Tibial nerve (tissue), 4 donors: ENCODE measurements around the gene MOB2. TPM values are rescaled to one million over a fixed set of nuclear protein-coding genes. Genes with fewer than 3 reads are reported as not detected.

ENCODE experiments used
- DNase-seq, 2 donors: peaks; one replicate each; pipeline ENCODE4 v3.0.0-alpha.2; 2019; ENCODE audit warnings: low spot score in 2 of 2
- H3K27ac ChIP-seq, 4 donors: fragments of 200-600 bp; sonication (generic) in 3 of 4; one replicate each; pipeline ENCODE4 v1.5.1; 2017 to 2019; ENCODE audit warnings: mild to moderate bottlenecking in 1 of 4
- H3K27me3 ChIP-seq, 2 donors: fragments of 200-600 bp; sonication (generic) in 1 of 2; one replicate each; pipeline versions ENCODE4 v1.5.1 to v1.6.0; 2017 to 2019
- H3K36me3 ChIP-seq, 3 donors: fragments of 200-600 bp; sonication (generic); one replicate each; pipeline ENCODE4 v1.5.1; 2018 to 2019
- H3K4me1 ChIP-seq, 4 donors: fragments of 200-600 bp; sonication (generic) in 3 of 4; one replicate each; pipeline ENCODE4 v1.5.1; 2017 to 2019
- H3K4me3 ChIP-seq, 4 donors: fragments of 200-600 bp; sonication (generic) in 3 of 4; one replicate each; pipeline ENCODE4 v1.5.1; 2017 to 2019; ENCODE audit warnings: mild to moderate bottlenecking in 1 of 4, moderate library complexity in 1 of 4
- H3K9me3 ChIP-seq, 4 donors: fragments of 200-600 bp; sonication (generic) in 3 of 4; one replicate each; pipeline ENCODE4 v1.5.1; 2017 to 2019
- CTCF ChIP-seq, 5 experiments: fragments of 200-600 bp in 3 of 5; fragments of 450-650 bp in 2 of 5; sonication (generic) in 3 of 5; IDR thresholded peaks; one replicate each; pipeline ENCODE4 v1.5.1; 2016 to 2019; ENCODE audit warnings: antibody characterized with exemption in 5 of 5, mild to moderate bottlenecking in 3 of 5, moderate library complexity in 2 of 5
- EP300 ChIP-seq, 2 donors: sonication (generic); formaldehyde crosslinking; IDR thresholded peaks; one replicate each; pipeline ENCODE4 v1.6.1; 2017; ENCODE audit warnings: antibody characterized with exemption in 2 of 2, mild to moderate bottlenecking in 1 of 2
- POLR2A ChIP-seq, 2 donors: fragments of 450-650 bp; IDR thresholded peaks; one replicate each; pipeline ENCODE4 v1.6.1; 2017; ENCODE audit warnings: antibody characterized with exemption in 2 of 2, mild to moderate bottlenecking in 2 of 2, moderate library complexity in 2 of 2
- WGBS, 2 donors: methylation state at CpG; one replicate each; pipeline ENCODE4 v1.1.5; 2018; 5-methylcytosine and 5-hydroxymethylcytosine counted together
- total RNA-seq, 4 donors: library from RNA; depleted of rRNA; stranded (reverse); fragments of >200 nt; gene quantifications; one replicate each; pipeline ENCODE4 v1.1.0, GENCODE V29; 2016

Gene MOB2
- total RNA-seq, 4 donors from 2014 or later, result 42.3 to 55.1 (median 46.9) TPM

GRCh38 chr11:1467270-1467669 lies 19.3 kb downstream of the MOB2 start:
- Histone ChIP-seq H3K27ac (peak overlapping the region in 1 of 4 donors; percentile 29), H3K9me3 (peaks cover 0 to 8% (median 0%) of the 10 kb centered on the region in 4 donors), H3K36me3 (peaks cover 0 to 94% (median 3%) of the 10 kb centered on the region in 3 donors), H3K4me3 (no peak overlapping the region), H3K27me3 (no peaks in the 10 kb centered on the region), H3K4me1 (no peaks in the 10 kb centered on the region)
- no peak for DNase-seq
- 77 to 84% methylated on average over 9 of the region's 9 CpGs for WGBS, 2 donors
- TF ChIP-seq CTCF (IDR thresholded peaks at IDR 0.05) (no peak), EP300 (IDR thresholded peaks at IDR 0.05) (no peak), POLR2A (IDR thresholded peaks at IDR 0.05) (no peak)

- H3K27ac ChIP-seq, result peak overlapping the region in 1 of 4 donors; percentile 29
These were observed 19.8 kb downstream of the MOB2 start for GRCh38 chr11:1466784-1467183.

GRCh38 chr11:1463056-1463455 lies 23.5 kb downstream of the MOB2 start:
- no peak for DNase-seq
- TF ChIP-seq CTCF (IDR thresholded peaks at IDR 0.05) (no peak), POLR2A (IDR thresholded peaks at IDR 0.05) (no peak), EP300 (IDR thresholded peaks at IDR 0.05) (no peak)
- H3K27ac ChIP-seq, result peak overlapping the region in 2 of 4 donors; percentile 89 to 97
- H3K4me1 ChIP-seq, result peaks cover 0 to 39% (median 16%) of the 10 kb centered on the region in 4 donors
- H3K36me3 ChIP-seq, result peaks cover 0 to 53% (median 0%) of the 10 kb centered on the region in 3 donors
- no peak overlapping the region for H3K4me3 ChIP-seq
- no peaks in the 10 kb centered on the region for H3K27me3 ChIP-seq
- H3K9me3 ChIP-seq, result peaks cover 0 to 8% (median 0%) of the 10 kb centered on the region in 4 donors
- WGBS, 2 donors, result 98% methylated on average over 12 of the region's 16 CpGs; no CpG with 5 or more reads in 1 of the 2 donors

More at GRCh38 chr11:1466784-1467183, 19.8 kb downstream of the MOB2 start:
- Histone ChIP-seq H3K4me1 (peaks cover 0 to 3% (median 0%) of the 10 kb centered on the region in 4 donors), H3K36me3 (peaks cover 0 to 90% (median 3%) of the 10 kb centered on the region in 3 donors), H3K9me3 (peaks cover 0 to 8% (median 0%) of the 10 kb centered on the region in 4 donors), H3K4me3 (no peak overlapping the region), H3K27me3 (no peaks in the 10 kb centered on the region)
- 80% methylated on average over 16 of the region's 16 CpGs for WGBS, 2 donors
- no peak for TF ChIP-seq CTCF (IDR thresholded peaks at IDR 0.05)
- DNase-seq, result no peak

- H3K4me1 ChIP-seq, result peaks cover 0 to 43% (median 20%) of the 10 kb centered on the region in 4 donors
- H3K36me3 ChIP-seq, result peaks cover 0 to 49% (median 0%) of the 10 kb centered on the region in 3 donors
- peaks cover 0 to 8% (median 0%) of the 10 kb centered on the region in 4 donors for H3K9me3 ChIP-seq
- DNase-seq, result no peak
- no peak for TF ChIP-seq CTCF (IDR thresholded peaks at IDR 0.05)
- TF ChIP-seq POLR2A (IDR thresholded peaks at IDR 0.05), result no peak
- TF ChIP-seq EP300 (IDR thresholded peaks at IDR 0.05), result no peak
- no peak overlapping the region for H3K4me3 ChIP-seq
- peak overlapping the region in 2 of 4 donors; percentile 89 to 97 for H3K27ac ChIP-seq
- WGBS, 2 donors, result 20 to 78% methylated on average over 1 to 13 of the region's 13 CpGs
- H3K27me3 ChIP-seq, result no peaks in the 10 kb centered on the region
These were observed 23.9 kb downstream of the MOB2 start for GRCh38 chr11:1462698-1462975.

GRCh38 chr11:1461826-1462697 lies 24.5 kb downstream of the MOB2 start:
- Histone ChIP-seq H3K36me3 (peaks cover 0 to 48% (median 0%) of the 10 kb centered on the region in 3 donors), H3K27ac (peak overlapping the region; percentile 87 to 97 (median 91)), H3K4me1 (peaks cover 0 to 49% (median 20%) of the 10 kb centered on the region in 4 donors), H3K27me3 (no peaks in the 10 kb centered on the region), H3K9me3 (peaks cover 0 to 8% (median 0%) of the 10 kb centered on the region in 4 donors), H3K4me3 (no peak overlapping the region)
- WGBS, 2 donors, result 83 to 85% methylated on average over 43 to 46 of the region's 46 CpGs
- no peak for DNase-seq
- TF ChIP-seq CTCF (IDR thresholded peaks at IDR 0.05) (no peak), POLR2A (IDR thresholded peaks at IDR 0.05) (no peak), EP300 (IDR thresholded peaks at IDR 0.05) (no peak)
